GM18507 (cell line): ENCODE measurements around the gene EML1.
A peak's percentile ranks its signal among the peaks of the same experiment; 100 is the strongest.
"Not testable (repeated sequence)": the region's sequence is repeated elsewhere in the genome, so short reads cannot be mapped to it uniquely, and the experiment has no call there.

ENCODE experiments used
- DNase-seq: peaks from one replicate; pipeline ENCODE4 v3.0.0; 2011; ENCODE audit warnings: low read depth; ENCODE audit not compliant: insufficient read length; ENCODE audit errors: extremely low spot score
- FAIRE-seq: peaks from 2 replicates; lab custom pipeline; 2011; peaks lifted over from hg19 to GRCh38; lab: Jason Lieb, UNC

Gene EML1

GRCh38 chr14:99947695-99948094 is 154.5 kb downstream of the EML1 start:
- FAIRE-seq (no peak), DNase-seq (no peak)

- DNase-seq, FAIRE-seq: not testable (repeated sequence)
These were observed 156.0 kb downstream of the EML1 start for GRCh38 chr14:99949011-99949732.

GRCh38 chr14:99950181-99950580 is 157.0 kb downstream of the EML1 start:
- no peak for FAIRE-seq

GRCh38 chr14:99951085-99951484 is 157.9 kb downstream of the EML1 start:
- DNase-seq = no peak

More at GRCh38 chr14:99950181-99950580, 157.0 kb downstream of the EML1 start:
- no peak for DNase-seq

GRCh38 chr14:99952039-99952438 is 158.8 kb downstream of the EML1 start:
- FAIRE-seq = no peak

More at GRCh38 chr14:99951085-99951484, 157.9 kb downstream of the EML1 start:
- FAIRE-seq = no peak

GRCh38 chr14:99952453-99952852 is 159.2 kb downstream of the EML1 start:
- FAIRE-seq (no peak), DNase-seq (no peak)

More at GRCh38 chr14:99952039-99952438, 158.8 kb downstream of the EML1 start:
- no peak for DNase-seq

GRCh38 chr14:99955826-99956455 is 162.7 kb downstream of the EML1 start:
- FAIRE-seq (no peak), DNase-seq (no peak)

- DNase-seq (no peak), FAIRE-seq (no peak)
These were observed 165.2 kb downstream of the EML1 start for GRCh38 chr14:99958380-99958779.

- DNase-seq (no peak), FAIRE-seq (no peak)
These were observed 168.8 kb downstream of the EML1 start for GRCh38 chr14:99961826-99962518.

- FAIRE-seq = no peak
These were observed 171.8 kb downstream of the EML1 start for GRCh38 chr14:99964979-99965378.

GRCh38 chr14:99966037-99966835 is 173.0 kb downstream of the EML1 start:
- DNase-seq (no peak), FAIRE-seq (no peak)

More at GRCh38 chr14:99964979-99965378, 171.8 kb downstream of the EML1 start:
- no peak for DNase-seq

- FAIRE-seq = no peak
These were observed 173.7 kb downstream of the EML1 start for GRCh38 chr14:99966912-99967311.

GRCh38 chr14:99968191-99968920 is 175.1 kb downstream of the EML1 start:
- DNase-seq (no peak), FAIRE-seq (no peak)

More at GRCh38 chr14:99966912-99967311, 173.7 kb downstream of the EML1 start:
- no peak for DNase-seq

- DNase-seq (no peak), FAIRE-seq (no peak)
These were observed 175.7 kb downstream of the EML1 start for GRCh38 chr14:99968941-99969340.

GRCh38 chr14:99969673-99970322 is 176.6 kb downstream of the EML1 start:
- FAIRE-seq (no peak), DNase-seq (no peak)

- DNase-seq (peak; percentile 73), FAIRE-seq (no peak)
These were observed 178.1 kb downstream of the EML1 start for GRCh38 chr14:99971087-99971940.

- no peak for DNase-seq
- no peak for FAIRE-seq
These were observed 178.9 kb downstream of the EML1 start for GRCh38 chr14:99971941-99972747.
